NCI-H82 treated with DMSO at 0.1 percent for 48 hours (cell line): Measurements from ENCODE around the gene CISD1.

Source experiments
- DNase-seq: peaks from one replicate; lab custom pipeline; 2025; ENCODE audit not compliant: unreplicated experiment; lab: John Stamatoyannopoulos, UW

Gene CISD1

GRCh38 chr10:58265249-58265648 is 3.7 kb upstream of the CISD1 start:
- DNase-seq: no peak

DNA sequence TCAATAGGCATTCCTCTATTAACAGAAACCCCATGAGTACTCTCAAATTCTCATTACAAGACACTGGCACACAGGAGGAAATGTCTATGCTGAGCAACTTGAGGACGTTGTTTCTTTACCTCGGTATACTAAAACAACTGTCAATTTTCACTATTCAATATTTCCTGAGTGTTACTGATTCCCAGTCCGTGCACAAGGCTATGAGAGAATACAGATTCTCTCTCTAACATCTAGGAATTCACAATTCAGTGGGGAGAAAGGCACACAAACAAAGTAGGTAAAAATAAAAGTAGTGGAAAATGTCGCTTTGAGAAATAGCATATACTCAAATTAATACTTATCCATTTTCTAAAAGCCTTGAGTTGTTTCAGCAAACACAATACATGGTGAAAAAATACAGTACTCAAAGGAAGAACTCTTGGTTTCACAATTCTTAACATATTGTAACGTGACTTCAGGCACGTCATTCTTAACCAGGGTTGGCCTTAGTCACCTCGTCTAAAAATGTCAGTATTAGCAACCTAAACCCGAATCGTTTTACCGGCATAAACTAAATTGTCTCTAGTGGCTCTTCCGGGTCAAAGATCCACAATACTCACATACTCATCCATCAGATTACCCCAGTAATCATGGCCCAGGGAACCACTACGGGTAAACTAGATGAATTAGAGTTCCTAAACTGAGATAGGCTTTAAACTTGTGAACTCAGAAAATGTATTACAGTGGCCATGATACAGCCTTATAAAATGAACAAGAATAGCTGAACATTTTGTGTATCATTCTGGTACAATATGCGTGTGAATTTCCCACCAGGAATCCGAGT is 2.7 kb upstream of the CISD1 start:
- DNase-seq: no peak

GRCh38 chr10:58266826-58267712 is 1.9 kb upstream of the CISD1 start:
- DNase-seq: no peak

DNA sequence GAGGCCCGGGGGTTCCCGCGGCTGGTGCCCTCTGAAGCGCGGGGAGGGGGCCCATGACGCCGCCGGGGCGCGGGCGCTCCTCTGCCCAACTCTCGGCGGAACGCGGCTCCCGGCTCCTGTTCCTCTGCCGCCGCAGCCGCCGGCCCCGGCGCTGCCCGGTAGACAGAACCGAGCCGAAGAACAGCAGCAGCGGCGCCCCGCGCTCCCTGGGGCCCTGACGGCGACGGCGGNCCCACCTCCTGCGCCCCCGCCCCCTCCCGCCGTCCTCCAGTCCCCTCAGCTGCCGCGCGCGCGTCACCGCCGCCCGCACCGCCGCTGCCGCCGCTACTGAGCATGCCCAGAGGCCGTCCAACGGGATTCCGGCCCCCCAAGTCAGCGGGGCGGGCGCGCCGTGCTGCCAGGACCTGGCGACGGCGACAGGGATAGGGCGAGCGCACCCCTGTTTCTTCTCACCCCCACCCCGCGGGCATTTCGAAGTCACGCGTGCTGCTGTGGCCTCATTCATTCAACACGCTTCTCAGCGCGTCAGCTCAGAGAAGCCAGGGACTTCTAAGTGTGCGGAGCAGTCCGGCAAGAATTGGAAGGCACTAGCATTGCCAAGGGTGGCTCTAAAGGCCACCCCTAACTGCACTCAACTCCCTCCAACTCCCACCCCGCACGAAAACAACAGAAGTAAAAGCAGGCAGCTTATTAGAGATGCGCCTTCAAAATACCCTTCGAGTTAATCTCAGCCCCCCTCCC is 1.1 kb upstream of the CISD1 start, which contains the start of gene IPMK:
IPMK (minus strand) TSS at position 182 of the 741 bp plus-strand sequence. CDS start 283 bp downstream, outside the sequence.
- DNase-seq: peak; percentile 59

DNA sequence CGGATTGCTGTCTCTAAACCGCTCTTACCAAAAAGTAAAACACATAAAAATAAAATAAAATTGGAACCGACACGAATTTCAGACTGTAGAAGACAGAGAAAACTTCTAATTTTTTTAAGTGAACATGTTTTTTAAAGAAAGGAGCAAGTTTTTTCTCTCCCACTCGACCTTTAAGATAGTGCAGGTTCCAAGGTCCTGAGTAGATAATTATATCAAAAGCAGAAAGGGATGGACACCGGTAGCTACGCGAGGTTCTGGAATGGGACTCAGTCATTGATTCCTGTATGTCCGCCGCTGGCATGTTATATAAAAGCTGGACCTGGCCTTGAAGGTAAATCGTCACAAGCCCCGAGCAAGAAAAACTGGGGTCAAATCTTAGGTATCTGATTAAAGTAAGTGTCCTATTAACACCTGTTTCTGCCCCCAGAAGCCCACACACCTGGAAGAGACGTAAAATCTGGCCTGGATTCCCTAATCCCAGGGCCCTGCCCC is 462 bp upstream of the CISD1 start:
- no peak for DNase-seq

DNA sequence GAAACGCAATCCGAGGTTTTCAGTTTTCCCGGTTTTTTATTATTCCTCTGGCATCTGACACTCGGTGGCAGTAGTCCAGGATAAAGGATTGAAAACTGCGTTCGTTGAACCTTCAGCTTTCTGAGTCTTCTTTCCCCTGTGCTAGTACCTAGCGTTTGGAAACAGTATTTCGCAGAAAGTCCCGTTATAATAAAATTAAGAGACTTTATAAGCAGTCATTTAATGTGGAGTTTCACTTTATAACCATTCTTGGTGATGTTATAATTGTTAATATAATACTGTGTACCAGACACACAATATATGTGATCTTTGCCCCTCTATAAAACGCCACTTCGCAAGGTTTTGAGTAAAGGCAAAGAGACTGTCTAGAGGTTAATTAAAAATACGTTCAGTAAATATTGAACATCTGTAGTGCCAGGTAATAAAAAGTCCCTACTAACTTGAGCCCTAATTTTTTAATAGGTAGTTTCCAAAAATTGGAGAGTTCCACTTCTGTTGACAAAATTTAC is 874 bp downstream of the CISD1 start:
- no peak for DNase-seq

- no peak for DNase-seq
Observed at GRCh38 chr10:58275261-58275660, 6.3 kb downstream of the CISD1 start.

- no peak for DNase-seq
Observed at GRCh38 chr10:58275908-58276307, 6.9 kb downstream of the CISD1 start.

DNA sequence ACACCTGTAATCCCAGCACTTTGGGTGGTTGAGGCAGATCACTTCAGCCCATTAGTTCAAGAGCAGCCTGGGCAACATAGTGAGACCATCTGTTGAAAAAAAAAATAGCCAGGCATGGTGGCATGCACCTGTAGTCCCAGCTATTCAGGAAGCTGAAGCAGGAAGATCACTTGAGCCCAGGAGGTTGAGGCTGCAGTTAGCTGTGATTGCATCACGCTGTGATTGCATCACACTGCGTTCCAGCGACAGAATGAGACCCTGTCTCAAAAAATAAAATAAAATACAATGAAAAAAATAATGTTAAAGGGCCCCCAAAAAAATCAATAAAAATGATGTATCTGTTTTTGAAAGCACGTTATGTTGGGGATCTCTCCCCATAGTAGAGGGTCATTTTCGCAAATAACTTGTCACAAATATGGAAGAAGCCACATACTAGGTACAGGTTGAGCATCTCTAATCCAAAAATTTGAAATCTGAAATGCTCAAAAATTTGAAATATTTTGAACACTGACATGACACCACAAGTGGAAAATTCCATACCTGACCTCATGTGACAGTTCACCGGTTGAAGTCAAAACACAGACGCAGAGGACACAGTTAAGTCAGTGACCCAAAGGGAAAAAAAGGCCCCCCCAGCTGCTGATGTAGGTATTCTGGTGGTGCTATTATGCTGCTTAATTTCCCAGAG is 9.5 kb downstream of the CISD1 start:
- DNase-seq: no peak

GRCh38 chr10:58278962-58279307 is 10.0 kb downstream of the CISD1 start:
- no peak for DNase-seq

DNA sequence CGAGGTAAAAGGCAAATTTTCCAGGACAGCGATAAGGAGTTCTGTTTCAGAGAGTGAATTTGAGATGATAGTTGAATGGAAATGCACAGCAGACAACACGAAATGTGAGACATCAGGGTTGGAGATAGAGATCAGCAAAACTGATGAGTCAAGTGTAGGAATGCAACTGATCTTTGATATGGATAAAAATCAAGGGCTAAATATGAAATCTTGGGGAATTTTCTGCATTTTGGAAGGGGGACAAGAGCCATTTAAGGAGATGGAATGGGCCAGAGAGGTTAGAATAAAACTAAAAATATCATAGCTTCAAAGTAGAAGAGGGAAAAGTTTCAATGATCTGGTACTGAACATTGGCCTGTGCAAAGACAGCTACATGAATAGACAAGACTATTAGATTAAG is 11.5 kb downstream of the CISD1 start:
- DNase-seq: no peak

DNA sequence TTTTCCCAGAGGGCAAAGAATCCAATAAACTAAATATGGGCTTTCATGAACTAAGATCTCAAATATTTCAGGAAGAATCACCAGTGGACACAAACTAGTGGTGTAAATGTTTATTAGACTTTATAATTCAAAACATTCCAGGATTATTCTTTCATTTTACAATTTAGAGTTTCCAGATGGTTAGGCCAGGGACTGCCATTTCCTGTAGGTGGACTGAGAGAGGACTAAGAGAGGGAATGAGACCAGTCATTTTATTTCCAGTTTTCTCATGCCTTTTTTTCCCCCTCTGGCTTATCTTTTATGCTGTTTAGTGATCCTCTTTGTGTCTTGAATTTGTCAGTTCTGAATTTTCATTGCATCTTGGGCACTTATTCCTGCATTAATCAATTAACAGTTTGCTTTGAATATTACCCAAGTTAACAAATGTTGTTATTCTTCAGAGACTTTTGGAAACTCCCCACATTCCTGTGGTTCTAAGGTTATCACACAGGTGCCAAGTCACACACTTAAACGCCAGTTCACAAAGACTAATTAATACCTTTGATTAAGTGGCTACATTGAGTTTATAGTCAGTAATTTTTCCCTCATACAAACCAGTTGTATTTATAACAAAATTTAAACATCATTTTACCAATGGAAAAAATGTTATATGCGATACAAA is 12.3 kb downstream of the CISD1 start:
- no peak for DNase-seq

DNA sequence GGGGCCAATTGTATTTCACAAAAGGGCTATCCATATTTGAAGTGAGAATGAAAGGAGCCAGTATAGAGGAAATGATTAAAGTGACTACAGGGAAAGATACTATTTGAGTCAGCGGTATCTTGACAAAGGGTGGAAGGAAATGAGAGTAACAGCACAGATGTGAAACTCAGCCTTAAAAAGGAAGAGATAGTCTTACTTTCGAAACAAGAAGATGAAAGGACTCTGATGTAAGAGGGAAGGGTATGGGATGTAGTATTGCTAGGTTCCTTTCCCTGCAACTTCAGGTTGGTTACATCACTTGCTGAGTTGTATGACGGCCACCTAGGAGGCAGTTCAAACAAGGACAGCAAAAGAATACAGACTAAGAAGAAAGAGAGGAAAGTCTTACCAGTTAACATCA is 13.7 kb downstream of the CISD1 start:
- no peak for DNase-seq

DNA sequence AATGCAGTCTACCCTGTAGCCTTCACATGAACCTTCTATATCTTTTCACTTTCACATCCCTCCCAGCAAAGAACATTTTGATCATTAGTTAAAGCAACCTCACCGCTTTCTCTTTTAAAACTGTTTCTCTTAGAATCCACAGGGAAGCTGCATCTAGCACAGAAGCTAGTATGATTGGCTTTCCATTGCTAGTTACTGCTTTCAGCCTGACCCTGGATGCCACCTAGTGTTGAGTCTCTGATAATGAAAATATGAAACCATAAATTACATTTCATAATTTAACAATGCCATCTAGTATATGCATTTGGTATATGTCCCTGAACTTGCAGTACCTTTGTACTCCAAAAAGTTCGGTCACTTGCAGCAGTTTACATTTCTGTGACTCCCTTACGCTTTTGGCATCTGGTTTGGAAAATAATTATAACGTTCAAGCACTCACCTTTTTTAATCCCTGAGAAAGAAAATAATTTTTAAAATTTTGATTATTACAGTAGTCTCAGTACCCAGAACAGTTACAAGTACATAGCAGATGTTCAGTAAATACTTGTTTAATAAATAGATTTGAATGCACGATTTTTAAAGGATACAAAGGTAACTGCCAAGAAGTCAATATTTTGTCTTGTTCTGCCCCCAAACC is 22.7 kb downstream of the CISD1 start:
- no peak for DNase-seq

GRCh38 chr10:58293989-58294388 is 25.0 kb downstream of the CISD1 start:
- no peak for DNase-seq

DNA sequence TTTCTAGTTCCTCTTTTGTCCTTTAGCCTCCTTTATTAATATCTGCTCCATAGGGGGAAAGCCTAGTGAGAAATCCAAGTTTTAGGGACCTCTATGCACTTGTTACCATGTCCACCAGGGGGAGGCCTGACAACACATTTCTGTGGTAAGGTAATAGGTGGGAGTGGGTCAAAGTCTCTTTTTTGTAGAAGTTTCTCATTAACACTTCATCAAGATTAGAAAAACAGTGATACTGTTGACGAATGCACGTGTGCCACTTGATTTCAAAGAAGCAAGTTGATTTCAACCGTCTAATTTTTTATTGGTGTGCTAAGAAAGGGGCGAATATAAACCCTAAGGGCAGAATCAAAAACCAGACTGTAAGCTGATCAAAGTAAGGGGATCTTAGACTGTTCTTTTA is 30.6 kb downstream of the CISD1 start:
- DNase-seq: no peak

GRCh38 chr10:58300676-58301075 is 31.7 kb downstream of the CISD1 start:
- DNase-seq: no peak

DNA sequence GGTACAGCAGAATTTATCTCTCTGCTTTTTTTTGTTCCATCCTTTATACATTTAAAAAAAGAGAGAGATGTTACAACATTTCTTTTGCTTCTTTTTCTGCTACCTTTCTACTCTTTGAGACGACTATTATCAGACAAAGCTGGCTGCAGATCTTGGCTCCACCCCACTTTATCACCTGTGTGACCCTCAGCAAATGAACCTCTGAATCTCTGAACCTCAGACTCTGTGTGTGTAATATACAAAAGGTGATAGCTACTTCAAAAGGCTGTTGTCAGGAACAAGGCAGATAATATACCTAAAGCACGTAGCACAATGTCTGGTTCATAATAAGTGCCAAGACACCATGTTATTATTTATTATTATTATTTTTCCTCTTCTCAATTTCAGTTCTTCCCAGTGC is 33.3 kb downstream of the CISD1 start:
- DNase-seq: no peak

DNA sequence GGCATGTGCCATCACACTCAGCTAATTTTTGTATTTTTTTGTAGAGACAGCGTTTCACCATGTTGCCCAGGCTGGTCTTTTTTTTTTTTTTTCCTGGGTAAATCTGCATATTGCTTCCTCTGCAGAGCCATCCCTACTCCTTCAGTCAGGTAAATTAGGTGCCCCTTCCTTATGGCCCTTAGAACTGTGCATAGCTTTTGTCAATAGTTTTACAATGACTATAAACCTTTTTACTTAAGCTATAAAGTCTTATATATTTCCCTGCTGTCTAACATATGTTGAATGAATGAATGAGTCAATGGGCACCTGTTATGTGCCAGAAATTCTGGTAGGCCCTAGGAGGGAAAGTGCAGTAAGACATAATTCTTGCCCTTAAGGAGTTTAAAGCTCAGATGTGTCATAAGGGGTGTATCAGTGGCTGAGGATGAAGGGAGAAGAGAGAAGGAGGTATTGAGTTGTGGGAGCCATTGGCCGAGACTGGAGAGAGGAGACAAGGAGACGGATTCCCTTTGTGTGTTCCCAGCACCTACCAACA is 35.2 kb downstream of the CISD1 start:
- no peak for DNase-seq
